A673 (cell line): ENCODE measurements around the gene BTG1.

Source experiments
- CTCF ChIP-seq: fragments of 300-800, 200-600 bp; sonication (generic); conservative IDR thresholded peaks from 2 replicates; pipeline ENCODE4 v1.5.1; 2017; ENCODE audit warnings: low read depth, mild to moderate bottlenecking, antibody characterized with exemption, low read length, moderate library complexity, mixed read lengths
- EZH2 ChIP-seq: fragments of 200-600 bp; sonication (generic); IDR thresholded peaks from 2 replicates; pipeline ENCODE4 v1.6.1; 2017; ENCODE audit warnings: borderline replicate concordance, low read depth, mild to moderate bottlenecking, mixed read lengths, antibody characterized with exemption, low read length; ENCODE audit not compliant: poor library complexity, severe bottlenecking

- TF ChIP-seq CTCF (no peak), EZH2 (no peak)
Measured at GRCh38 chr12:92107621-92108131, 38.0 kb downstream of the BTG1 start.
